NCI-H2081 (cell line): ENCODE measurements around the gene SETX.

ENCODE experiments used
- DNase-seq, 2 experiments: peaks; one replicate each; lab custom pipeline; 2025; lab: John Stamatoyannopoulos, UW

The SETX gene

DNA sequence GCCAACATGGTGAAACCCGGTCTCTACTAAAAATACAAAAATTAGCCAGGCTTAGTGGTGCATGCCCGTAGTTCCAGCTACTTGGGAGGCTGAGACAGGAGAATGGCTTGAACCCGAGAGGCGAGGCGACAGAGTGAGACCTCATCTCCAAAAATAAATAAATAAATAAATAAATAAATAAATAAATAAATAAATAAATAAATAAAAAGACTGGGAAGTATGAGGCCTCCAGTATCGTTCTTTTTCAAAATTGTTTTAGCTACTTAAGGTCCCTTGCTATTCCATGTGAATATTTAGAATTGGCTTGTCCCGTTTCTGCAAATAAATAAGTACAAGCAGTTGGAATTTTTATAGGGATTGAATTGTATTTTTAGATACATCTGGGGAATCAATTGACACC, 3.0 kb upstream of the SETX start:
- no peak for DNase-seq

DNA sequence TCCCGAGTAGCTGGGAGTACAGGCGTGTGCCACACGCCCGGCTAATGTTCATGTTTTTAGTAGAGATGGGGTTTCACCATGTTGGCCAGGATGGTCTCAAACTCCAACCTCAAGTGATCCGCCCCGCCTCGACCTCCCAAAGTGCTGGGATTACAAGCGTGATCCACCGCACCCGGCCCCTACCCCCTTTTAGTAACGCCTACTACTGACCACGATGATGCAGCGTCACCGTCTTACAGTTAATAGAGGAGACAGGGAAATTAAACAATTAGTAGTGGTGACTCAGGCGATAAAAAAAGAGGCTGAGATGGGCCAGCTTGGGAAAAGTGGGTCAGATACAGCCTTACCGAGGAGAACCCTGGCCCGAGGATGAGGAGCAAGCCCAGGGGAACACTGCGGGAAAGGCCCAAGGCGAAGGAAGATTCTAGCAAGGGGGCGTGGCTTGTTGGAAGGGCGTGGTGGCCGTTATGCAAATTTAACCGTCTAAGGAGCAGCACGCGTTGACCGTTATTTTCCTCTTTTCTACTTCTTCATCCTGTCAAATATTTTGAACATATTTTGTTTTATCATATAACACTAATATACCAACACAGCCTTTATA, 1.6 kb upstream of the SETX start:
- no peak for DNase-seq

DNA sequence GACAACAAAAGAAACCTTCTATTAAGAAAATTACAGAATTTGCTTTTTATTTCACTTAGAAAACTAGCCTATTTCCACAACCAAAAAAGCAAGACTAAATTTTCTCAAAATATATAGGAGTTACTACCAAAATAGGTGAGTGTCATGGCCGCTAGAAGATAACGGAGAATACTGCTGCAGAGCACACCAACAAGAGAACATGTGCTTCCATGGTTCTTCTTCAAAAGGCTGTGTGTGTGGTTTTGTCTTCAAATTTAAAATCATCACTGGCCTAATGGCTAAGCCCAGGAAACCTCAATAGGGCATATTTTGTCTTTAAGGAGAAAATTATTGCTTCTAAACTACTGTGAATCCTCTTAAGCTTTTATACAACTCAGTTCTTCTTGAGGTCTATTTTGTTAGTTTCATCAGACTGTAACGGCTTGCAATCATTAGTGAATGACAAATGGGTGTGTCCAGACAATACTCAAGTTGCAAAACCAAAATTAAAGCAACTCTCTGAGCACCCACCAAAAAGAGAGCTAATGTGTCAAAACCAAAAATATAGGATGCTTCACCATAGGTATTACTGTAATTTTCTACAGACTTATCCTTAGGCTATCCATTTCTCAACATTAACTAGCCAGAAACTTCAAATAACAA, 3.3 kb downstream of the SETX start:
- no peak for DNase-seq

GRCh38 chr9:132350861-132351315, 3.9 kb downstream of the SETX start:
- no peak for DNase-seq

- DNase-seq: no peak
Measured at GRCh38 chr9:132348676-132349075, 6.1 kb downstream of the SETX start.

- DNase-seq: no peak
Measured at GRCh38 chr9:132346177-132346576, 8.6 kb downstream of the SETX start.

DNA sequence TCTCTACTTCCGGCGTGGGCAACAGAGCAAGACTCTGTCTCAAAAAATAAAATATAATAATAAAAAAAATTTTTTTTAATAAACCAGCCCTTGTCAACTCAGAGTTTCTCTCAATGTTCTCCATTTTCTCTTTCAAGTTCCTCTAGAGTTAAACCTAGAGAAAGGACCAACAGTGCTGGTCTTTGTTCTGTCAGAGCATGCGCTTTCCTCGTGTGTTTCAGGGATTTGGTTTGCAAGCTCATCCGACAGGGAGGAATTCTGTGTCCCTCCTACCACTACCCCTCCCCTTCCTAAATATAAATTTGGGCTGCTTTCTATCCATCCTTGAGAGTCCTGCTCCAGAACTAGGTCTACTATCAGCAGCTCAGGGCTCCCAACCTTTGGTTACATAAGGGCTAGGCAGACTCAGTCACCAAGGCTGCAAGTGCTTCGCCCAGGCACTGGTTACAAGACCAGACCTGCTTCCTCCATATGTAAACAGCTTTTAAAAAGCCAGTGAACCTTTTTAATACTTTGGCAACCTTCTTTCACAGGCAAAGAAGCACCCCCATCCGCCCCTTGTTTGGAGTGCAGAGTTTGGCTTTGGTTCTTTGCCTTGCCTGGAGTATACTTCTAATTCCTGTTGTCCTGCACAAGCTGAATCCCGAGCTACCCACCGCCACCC, 13.5 kb downstream of the SETX start:
- no peak for DNase-seq

DNA sequence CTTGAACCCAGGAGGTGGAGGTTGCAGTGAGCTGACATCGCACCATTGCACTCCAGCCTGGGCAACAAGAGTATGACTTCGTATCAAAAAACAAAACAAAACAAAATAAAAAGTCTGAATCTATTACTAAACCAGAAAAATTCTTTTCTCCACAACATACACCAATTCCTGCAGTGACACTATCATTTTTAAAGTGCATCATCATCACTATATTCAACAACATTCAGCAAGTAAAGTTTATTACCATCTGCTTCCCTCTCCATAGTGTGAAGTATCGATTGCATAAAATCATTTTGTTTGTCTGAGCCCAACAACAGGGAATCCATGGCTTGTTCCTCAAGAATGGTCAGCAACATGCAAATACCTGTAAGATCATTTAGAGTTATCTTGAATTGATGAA, 20.4 kb downstream of the SETX start:
- no peak for DNase-seq

- DNase-seq: no peak
Measured at GRCh38 chr9:132333556-132333955, 21.2 kb downstream of the SETX start.

GRCh38 chr9:132328580-132328979, 26.2 kb downstream of the SETX start:
- DNase-seq: no peak

GRCh38 chr9:132327537-132327936, 27.2 kb downstream of the SETX start:
- DNase-seq: no peak

DNA sequence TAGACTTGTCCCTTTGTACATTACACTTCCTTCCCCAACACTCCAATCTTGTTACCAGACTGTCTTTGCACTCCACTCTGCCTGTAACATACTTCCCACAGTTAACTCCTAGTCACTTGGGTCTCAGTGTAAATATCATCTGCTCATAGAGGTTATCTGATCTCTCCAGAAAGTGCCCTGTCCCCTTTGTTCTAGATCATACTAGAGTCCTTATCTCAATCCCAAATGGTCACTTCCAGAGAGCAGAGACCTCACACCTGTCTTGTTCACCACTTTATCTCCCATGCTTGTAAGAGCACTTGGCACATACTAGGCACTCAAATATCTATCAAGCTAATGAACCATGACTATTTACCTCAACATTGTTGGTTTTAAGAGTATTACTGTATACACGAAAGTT, 30.4 kb downstream of the SETX start:
- DNase-seq: no peak

DNA sequence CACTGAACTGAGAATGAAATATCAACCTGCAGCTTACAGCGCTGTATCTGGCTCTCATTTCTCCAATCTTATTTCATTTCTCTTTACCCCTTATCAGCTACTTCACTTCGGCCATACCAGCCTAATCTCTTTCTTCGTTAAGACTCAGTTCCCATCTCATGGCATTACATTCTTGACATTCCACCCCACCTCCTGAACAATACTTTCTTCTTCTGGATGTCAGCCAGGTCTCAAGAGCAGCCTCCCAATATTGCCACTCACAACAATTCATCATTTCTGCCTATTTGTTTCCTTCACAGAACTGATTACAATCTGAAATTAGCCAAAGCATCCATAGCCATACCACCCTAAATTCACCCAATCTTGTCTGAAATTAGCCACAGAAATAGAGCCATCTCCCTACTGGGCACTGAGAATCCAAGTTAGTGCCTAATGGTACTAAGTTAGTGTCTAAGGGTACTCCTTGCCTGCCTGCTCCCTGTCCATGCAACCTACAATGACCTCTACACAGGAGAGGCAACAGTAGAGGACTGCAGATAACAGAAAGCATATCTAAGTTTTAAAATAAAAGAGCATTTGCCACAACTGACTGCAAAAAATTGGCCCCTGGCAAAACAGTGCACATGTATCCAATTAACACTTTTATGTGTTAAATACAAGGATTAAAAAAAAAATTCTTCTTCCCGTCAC, 35.2 kb downstream of the SETX start:
- DNase-seq: no peak

GRCh38 chr9:132312873-132313272, 41.9 kb downstream of the SETX start:
- no peak for DNase-seq

- DNase-seq: no peak
Measured at GRCh38 chr9:132312426-132312825, 42.4 kb downstream of the SETX start.

DNA sequence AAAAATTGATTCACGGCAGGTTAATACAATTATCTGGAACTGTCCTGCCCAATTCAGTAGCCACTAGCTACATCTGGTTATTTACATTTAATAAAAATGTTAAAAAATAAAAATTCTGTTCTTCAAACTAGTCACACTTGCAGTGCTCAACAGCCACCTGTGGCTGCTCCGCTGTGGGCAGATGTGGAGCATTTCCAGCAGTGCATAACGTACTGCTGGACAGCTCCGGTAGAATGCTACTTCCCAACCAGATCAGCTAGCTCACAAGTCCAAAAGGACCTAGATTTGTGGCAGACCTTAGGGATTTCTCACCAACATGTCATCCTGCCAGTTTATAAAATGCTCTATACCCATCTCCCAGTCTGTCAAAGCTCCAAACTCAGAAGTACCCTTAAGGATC, 42.8 kb downstream of the SETX start:
- DNase-seq: no peak

- no peak for DNase-seq
Measured at GRCh38 chr9:132309056-132309455, 45.7 kb downstream of the SETX start.

DNA sequence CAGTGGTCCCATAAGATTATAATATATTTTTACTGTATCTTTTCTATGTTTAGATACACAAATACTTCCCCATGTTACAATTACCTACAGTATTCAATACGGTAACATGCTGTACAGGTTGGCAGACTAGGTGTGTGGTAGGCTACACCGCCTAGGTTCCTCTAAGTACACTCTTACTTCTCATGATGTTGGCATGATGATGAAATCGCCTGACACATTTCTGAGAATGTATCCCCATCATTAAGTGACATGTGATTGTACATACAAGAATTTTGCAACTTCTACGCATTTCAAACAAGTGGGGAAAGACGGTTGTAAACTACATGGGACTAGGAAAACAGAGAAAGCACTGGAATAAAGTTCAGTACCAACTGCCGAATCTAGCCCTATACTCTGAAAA, 53.3 kb downstream of the SETX start:
- DNase-seq: no peak

DNA sequence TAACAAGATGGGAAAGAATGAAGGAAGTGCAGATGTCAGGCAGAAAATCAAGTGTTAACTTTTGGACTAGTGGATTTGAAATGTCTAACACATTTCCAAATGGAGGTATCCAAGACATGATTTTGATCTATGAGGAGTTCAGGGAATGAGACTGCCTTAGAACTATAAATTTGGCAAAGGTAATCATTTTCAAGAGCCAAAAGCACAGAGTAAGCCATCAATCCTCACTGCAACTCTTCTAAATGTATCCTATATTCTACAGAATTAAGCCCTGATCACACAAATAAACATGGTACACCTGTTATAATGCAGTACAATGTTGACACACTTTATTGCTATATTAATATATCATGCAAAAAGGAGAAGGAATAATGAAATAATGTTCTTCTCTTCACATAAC, 55.6 kb downstream of the SETX start:
- DNase-seq: no peak

DNA sequence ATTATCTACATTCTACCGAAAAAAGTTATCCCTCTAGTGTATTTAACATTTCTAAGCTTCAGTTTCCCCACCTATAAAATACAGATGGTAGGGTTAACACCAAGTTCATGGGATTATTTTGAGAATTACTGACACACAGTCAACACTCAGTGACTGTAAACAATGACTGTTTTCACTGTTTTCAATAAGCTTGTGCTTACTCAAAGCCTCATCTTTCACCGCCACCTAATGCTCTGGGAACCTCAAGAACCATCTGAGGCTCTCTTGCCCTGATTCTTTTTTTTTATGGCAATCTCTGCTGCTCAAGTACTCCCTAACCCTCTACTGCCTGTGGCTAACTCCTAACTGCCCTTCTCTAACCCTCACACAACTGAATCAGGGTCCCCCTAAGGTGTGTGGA, 59.6 kb downstream of the SETX start:
- DNase-seq: no peak

GRCh38 chr9:132293145-132293721, 61.6 kb downstream of the SETX start:
- no peak for DNase-seq

GRCh38 chr9:132288966-132289365, 65.8 kb downstream of the SETX start:
- DNase-seq: no peak

GRCh38 chr9:132288361-132288760, 66.4 kb downstream of the SETX start:
- no peak for DNase-seq
